Activated CD8-positive, alpha-beta memory T cell treated with anti-CD3 and anti-CD28 coated beads, Interleukin-2, amount 50 U/mL, for 1 hour (primary cell): ENCODE measurements around the gene CSPG4.
"Not testable (repeated sequence)": the region's sequence is repeated elsewhere in the genome, so short reads cannot be mapped to it uniquely, and the experiment has no call there.

Source experiments
- DNase-seq: peaks from one replicate; pipeline ENCODE4 v3.0.0-alpha.2; 2020; ENCODE audit errors: extremely low read depth

CSPG4 gene

DNA sequence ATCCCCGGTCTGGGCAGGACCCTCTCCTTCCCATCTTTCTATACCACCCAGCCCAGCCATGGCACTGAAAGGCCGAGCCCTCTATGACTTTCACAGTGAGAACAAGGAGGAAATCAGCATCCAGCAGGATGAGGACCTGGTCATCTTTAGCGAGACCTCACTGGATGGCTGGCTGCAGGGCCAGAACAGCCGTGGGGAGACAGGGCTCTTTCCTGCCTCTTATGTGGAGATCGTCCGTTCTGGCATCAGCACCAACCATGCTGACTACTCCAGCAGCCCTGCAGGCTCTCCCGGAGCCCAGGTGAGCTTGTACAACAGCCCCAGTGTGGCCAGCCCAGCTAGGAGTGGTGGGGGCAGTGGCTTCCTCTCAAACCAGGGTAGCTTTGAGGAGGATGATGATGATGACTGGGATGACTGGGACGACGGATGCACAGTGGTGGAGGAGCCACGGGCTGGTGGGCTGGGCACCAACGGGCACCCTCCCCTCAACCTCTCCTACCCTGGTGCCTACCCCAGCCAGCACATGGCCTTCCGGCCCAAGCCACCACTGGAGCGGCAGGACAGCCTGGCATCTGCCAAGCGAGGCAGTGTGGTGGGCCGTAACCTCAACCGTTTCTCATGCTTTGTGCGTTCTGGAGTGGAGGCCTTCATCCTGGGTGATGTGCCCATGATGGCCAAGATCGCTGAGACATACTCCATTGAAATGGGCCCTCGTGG is 63.4 kb downstream of the CSPG4 start:
- DNase-seq, result no peak

DNA sequence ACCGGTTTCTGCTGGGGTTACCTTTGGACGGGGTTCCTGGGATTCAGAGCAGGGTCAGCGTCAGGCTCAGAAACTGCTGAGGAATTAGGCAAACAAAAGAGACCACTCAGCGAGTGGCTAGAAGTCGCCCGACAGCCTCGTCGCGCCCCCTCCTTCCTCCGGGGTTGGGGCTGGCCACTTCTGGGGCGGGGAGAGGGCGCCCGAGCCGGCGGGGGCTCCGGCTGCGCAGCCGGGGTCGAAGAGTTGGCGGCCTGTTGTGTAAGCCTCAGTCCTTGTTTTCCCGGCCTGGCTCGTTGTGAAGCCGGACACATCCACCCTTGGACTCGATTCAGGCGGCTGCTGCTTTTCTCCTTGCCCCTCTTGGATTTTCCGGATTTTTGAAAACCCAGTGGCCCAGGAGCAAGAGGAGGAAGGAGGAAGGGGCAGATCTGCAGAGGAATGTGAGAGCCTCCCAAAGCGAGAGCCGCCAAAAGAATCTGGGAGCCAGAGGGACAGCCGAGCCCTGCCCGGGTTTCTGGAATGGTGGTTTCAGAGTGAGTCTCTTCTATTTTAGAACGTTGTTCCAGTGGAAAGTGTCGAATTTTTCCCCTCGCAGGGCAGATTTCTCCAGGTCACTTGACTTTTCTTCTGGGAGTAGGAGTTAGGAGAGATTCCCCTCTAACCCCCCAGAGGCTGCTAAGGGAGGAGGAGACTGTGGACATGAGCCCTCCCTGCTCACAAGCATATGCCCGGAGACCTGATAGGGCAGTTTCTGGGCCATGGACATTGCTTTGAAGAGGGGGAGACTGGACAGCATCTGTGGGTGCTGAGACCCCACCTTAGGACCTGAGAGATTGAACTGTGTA is 64.3 kb downstream of the CSPG4 start:
- DNase-seq, result no peak

DNA sequence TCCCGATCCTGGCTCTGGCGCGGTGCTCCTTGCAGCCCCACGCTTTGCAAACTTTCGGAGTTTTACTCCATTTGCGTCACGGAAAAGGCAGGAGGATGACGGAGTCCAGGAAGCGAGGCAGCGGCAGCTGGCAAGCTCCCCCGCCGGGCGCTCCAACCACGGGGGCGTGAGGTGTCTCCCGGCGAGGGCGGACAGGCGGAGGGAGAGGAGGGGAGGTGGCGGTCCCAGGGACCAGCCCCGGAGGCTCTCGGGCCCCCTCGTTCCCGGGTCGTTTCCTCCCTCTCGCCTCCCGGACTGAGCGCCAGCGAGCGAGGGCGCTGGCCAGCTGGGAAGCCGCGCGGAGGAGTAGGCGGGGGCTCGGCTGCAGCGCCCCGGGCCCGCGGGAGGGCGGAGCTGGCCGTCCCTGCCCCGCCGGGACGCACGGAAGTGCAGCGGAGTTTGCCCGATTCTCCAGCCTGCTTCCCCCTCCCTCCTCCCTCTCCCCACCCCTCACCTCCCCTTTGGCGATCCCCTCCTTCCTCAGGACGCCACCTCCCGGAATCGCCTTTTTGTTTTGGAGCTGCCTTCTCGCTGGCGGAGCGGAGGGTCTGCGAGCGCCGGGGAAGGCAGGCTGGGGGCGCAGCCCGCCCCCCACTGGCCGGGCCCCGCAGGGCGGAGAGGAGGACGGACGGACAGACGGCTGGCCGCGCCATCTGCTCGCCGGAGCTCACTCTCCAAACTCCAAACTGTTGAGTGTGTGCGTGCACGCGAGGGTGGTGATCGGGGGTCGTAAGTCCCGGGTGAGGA is 65.1 kb downstream of the CSPG4 start, which contains the start of gene SNX33:
Gene SNX33 (plus strand): TSS at position 543 of the 786 bp plus-strand sequence. CDS start 1,191 bp downstream, outside the sequence.
- peak; percentile 43 for DNase-seq

DNA sequence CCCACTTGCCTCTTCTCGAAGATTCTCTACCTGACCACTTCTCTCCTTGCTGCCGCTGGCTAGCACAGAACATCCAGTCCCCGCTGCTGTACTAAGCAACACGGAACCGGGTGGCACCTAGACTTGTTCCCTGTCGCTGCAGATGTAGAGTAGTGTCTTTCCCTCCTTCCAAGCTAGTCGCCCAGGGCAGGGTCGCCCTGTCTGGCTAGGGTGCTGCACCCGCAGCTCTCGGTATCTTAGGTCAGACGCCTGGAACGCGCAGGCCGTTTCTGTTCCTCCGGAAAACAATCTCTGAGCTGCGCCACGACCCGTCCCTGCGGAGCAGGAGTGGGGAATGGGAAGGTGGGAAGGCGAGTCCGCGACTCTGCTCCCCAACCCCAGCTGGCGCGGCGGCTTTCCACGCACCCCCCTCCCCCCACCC is 65.7 kb downstream of the CSPG4 start:
- no peak for DNase-seq

DNA sequence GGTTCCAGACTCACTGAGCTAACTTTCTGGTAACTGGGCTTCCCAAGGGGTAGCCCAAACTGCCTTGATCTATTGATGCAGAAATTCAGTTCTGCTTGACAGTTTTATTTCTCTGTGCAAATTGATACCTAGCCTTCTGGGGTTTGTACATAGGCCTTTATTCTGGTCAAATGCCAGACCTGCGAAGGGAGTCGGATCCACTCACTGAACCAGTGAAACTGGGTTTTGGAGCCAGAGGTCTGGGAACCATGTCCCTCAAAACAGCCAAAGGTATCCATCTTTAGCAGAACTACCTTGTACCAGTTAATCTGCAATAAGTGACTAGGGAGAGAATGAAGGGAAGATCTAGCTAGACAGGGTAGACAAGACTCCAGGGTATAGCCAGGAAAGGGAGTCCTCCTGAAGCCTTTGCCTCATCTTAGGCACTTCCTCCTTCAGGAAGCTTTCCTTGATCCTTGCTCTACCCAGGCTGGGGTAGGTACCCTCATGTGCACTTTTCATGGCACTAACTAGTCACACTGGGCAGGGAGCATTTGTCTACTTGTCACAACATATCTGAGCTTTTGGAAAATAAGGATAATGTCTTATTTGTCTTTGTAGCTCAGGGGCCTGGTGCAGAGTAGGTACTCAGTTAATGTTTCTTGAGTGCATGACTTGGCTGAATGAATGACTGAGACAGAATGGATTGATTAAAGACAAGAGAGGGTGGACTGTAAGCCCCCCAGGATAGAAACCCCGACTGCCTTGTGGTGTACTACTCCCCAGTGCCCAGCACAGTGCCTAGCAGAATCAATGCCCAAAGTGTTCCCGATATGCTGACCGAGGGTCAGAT is 66.3 kb downstream of the CSPG4 start:
- DNase-seq, result no peak

DNA sequence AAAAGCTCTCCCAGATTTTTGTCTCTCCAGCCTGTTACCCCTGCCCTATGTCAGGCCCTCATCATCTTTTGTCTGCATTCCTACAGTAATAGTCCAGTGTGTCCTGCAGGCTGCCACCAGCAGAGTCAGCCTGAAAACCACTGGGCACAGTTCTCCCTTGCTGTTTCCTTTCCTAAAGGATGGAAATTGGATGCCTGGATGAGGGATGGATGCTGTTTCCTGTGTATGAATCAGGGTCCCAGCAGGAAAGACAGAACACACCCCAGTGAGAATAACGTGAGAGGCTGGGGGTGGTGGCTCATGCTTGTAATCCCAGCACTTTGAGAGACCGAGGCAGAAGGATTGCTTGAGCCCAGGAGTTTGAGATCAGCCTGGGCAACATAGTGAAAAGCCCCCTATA is 68.3 kb downstream of the CSPG4 start:
- no peak for DNase-seq

DNA sequence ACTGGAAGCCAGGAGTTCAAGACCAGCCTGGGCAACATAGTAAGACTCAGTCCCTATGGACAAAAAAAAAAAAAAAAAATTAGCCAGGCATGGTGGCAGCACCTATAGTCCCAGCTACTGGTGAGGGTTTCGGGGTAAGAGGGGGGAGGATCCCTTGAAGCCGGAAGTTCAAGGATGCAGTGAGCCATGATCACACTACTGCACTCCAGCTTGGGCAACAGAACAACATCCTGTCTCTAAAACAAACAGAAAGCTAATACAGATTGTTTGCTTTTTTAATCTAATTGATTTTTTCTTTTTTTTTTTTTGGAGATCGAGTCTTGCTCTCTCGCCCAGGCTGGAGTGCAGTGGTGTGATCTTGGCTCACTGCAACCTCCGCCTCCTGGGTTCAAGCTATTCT is 71.0 kb downstream of the CSPG4 start:
- no peak for DNase-seq

DNA sequence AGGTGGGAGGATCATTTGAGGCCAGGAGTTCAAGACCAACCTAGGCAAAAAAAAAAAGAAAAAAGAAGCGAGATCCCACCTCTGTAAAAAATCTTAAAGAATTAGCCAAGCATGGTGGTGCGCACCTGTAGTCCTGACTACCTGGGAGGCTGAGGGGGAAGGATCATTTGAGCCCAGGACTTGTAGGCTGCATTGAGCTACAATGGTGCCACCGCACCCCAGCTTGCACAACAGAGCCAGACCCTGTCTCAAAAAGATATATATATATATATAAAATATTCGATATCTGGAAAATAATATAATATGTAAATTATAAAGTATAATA is 71.5 kb downstream of the CSPG4 start:
- no peak for DNase-seq

DNA sequence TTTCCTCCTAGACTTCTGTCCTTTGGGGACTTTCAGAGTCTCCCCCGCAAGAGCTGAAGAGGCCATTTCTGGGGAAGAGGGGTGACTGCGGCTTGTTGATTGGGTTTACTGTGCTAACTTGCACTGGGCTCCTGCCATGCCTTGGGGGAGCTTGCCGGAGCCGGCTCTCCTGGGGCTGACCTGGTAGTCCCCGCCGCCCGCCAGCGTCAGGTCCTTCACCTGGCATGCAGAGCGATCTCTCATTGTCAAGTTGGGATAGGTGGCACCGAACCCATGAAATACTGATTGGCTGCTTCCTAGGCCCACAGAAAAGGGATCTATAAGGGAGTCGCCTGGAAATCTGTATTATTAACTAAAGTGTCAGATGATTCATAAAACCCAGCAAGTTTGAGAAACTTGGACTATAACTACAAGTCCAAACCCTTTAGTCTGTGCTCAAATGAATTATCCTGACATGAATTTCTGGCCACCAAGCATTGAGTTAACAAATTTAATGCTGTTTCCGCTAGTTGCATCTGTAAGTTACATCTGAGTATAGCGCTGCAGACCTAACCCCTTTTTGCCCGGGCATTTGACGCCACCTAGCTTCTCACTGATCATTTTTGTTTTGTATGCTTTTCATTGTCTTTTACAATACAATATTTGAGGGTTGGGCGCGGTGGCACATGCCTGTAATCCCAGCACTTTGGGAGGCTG is 72.0 kb downstream of the CSPG4 start:
- no peak for DNase-seq

DNA sequence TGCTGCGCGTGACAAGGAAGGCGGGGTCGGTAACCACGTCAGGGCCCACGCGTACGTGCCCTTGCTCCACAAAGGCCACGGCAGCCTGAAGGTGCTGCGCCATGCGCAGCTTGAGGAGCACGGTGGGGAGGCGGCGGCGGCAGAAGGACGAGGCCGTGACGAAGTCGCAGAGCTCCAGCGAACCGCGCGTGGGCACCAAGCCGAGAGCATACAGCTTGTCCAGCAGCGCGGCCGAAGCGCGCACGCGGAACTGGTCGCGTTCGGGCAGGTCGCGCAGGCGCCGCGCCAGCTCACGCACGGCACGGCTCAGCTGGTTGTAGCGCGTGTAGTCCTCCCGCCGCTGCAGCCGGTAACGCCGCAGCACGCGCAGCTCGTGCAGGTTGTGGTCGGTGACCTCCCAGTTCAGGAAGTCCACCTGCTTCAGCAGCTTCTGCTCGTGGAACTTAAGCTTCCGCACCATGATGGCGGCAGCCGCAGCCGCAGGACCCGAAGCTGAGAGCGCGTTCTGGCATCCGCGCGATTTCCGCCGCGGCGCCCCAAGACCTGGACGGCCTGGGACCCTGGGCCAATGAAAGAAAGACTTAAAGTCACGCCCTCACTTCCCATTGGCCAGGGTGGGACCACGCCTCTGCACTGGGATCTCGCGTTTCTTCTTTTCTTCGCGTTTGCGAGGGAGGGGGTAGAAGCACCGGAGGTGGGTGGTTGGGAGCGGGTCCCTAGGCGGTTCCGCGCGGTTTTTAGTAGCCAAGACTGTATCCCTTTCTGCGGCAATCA is 72.8 kb downstream of the CSPG4 start, which contains the start of gene IMP3:
Gene IMP3 (minus strand): TSS at position 516 of the 774 bp plus-strand sequence. CDS start 56 bp downstream, at position 460.
- DNase-seq, result peak; percentile 77

DNA sequence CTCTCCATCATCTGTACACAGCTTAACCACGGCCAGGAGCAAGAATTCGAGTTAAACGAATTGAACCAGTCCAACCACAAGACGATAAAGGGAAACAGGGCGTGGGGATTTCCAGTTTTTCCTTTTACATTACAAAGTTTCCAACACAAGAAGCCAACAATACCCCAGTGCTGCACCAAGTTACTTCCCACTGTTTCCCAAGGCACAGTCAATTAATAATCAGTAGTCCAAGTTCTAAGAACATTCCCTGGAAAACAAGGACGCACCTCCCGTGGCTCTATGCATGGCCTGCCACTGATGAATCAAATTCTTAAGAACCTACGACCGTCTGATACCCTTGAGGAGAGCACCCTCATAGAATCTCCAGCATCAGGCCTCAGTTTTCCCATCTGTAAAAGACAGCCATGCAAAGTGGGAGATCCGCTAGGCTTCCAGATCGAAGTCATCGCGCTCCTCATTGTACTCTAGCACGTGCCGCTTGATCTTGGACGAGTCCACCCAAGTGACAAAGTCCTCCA is 73.4 kb downstream of the CSPG4 start:
- DNase-seq, result no peak

DNA sequence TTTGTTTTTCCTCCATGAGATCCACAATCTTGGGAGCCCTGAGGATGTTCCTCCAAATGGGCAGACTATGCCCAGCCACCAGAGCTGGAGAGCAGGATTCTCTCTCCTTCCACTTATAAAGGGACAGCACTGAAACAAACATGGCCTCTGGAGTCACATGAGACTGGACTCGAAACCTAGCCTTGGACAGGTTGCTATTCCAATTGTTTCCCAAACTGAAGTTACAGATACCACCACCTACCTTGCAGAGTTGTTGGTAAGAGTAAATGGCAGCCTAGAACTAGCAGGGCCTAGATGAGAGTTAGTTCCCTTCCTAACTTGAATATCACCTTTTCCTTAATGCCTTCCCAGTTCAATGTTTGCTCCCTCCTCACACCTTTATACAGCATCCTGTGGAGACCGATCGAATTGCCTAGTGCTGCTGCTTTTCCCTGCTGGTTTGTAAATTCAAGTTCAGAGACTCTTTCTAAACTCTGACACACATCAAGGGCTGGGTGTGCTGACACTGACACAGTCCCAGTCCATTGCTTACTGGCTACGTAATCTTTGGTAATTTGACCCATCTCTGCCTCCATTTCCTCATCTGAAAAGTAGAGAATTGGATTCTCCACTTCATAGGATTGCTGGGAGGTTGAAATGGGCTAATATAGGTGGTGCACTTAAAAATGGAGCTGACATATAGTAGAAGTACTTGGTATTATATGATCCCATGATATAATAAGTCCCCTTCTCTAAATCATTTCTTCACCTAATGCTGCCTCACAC is 75.2 kb downstream of the CSPG4 start:
- DNase-seq, result no peak

DNA sequence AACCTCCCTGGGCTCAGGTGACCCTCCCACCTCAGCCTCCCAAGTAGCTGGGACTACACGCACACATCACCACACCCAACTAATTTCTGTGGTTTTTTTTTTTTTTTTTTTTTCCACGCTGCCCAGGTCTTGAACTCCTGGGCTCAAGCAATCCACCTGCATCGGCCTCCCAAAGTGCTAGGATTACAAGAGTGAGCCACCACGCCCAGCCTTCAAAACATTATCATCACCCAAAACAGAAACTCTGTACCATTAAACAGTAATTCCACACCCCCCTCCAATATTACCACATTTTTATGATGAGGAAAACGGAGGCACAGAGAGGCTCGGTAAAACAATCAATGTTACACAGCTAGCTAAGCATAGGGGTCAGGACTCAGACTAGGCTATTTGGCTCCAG is 76.6 kb downstream of the CSPG4 start:
- DNase-seq, result no peak

DNA sequence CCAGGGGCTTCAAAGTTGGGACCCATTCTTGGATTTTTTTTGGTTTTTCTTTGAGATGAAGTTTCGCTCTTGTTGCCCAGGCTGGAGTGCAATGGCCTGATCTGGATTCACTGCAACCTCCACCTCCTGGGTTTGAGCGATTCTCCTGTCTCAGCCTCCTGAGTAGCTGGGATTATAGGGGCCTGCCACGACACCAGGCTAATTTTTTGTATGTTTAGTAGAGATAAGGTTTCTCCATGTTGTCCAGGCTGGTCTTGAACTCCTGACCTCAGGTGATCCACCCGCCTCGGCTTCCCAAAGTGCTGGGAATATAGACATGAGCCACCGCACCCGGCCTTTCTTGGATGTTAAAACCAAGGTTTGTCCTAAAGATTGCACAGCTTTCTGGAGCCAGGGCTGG is 78.7 kb downstream of the CSPG4 start:
- DNase-seq, result not testable (repeated sequence)

DNA sequence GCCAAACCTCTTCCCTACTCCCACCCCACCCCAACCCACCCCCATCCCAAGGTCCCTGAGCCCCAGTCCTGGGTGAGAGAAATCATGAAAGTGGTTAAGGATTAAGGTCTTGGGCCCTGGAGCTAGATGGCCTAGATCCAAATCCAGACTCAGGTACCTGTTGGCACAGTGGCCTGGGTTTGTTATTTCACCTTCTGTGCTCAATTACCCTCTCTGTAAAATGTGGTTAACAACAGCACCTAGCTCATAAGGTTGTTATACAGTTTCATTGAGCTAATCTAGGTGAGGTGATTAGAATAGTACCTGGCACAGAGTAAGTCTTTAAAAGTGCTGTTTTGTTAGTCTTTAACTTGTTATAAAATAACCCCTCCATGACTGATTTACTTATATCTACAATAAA is 80.7 kb downstream of the CSPG4 start:
- DNase-seq, result no peak

DNA sequence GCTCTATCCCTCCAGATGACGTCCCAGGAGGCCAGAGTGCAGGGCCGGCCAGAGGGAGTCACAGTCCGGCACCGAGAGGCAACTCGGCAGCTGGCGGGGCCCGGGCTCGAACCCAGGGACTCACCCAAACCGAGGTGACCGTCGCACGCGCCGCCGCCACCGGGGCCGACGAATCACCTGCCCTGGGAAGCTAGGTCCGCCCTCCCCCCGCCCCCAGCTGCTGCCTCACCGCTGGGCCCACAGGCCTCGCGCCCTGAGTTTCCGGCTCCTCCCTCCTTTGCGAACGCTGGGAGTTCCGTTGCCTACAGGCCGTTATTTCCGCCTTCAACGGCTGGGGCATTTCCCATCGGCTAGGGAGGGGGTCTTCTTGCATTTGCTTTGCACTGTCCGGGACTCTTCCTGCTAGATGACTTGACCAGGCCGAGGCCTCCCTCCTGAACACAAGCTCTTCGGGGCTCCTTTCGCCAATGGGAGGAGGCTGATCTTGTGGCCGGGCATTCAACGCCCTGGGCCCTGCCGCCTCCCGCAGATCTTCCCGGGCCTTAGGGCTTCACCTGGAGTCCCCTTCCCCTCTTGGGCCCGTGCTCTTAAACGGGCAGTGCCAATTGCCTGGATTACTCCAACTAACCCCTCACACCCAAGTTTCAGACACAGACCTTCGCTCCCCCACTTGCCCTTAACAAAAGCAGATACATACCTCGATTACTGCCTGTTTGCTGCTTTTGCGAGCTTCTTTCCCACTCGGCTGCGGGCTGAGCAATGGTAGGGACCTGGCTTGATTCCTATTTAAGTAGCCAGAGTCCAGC is 86.9 kb downstream of the CSPG4 start, which contains the start of gene SNUPN:
Gene SNUPN (minus strand): TSS at position 184 of the 806 bp plus-strand sequence. CDS start 4,674 bp downstream, outside the sequence.
- DNase-seq, result peak; percentile 76
